Prostate gland (tissue), 2 donors: Measurements from ENCODE around the gene SH3GL3. TPM values are rescaled to one million over a fixed set of nuclear protein-coding genes. Genes with fewer than 3 reads are reported as not detected.

Experiments used
- DNase-seq: peaks from one replicate; pipeline ENCODE4 v3.0.0-alpha.2; 2019; ENCODE audit warnings: low spot score
- H3K27ac ChIP-seq, 2 donors: fragments of 200-600 bp; sonication (generic); 2 replicates each; pipeline ENCODE4 v1.5.1; 2017 to 2019
- H3K27me3 ChIP-seq: fragments of 200-600 bp; sonication (generic); replicated peaks from 2 replicates; pipeline ENCODE4 v1.5.1; 2019; ENCODE audit not compliant: insufficient read depth
- H3K36me3 ChIP-seq, 2 donors: fragments of 200-600 bp; sonication (generic); 1 replicate in 1 of 2; 2 replicates in 1 of 2; pipeline versions ENCODE4 v1.5.1 to v1.8.1; 2017 to 2019
- H3K4me1 ChIP-seq: fragments of 200-600 bp; sonication (generic); replicated peaks from 2 replicates; pipeline ENCODE4 v1.5.1; 2019
- H3K4me3 ChIP-seq, 2 donors: fragments of 200-600 bp; sonication (generic); 2 replicates each; pipeline ENCODE4 v1.5.1; 2017 to 2019
- H3K9me3 ChIP-seq: fragments of 200-600 bp; sonication (generic); 2 replicates; pipeline ENCODE4 v1.5.1; 2017
- CTCF ChIP-seq, 4 experiments: fragments of 200-600 bp in 2 of 4; fragments of 450-650 bp in 2 of 4; sonication (generic) in 2 of 4; IDR thresholded peaks; 1 replicate in 3 of 4; 2 replicates in 1 of 4; pipeline ENCODE4 v1.5.1; 2016 to 2019; ENCODE audit warnings: antibody characterized with exemption in 4 of 4, mild to moderate bottlenecking in 2 of 4, moderate library complexity in 2 of 4
- POLR2A ChIP-seq: fragments of 450-650 bp; IDR thresholded peaks from one replicate; pipeline ENCODE4 v1.6.1; 2016; ENCODE audit warnings: antibody characterized with exemption, mild to moderate bottlenecking
- POLR2AphosphoS5 ChIP-seq: sonication (generic); formaldehyde crosslinking; IDR thresholded peaks from one replicate; pipeline ENCODE4 v1.6.1; 2017; ENCODE audit warnings: antibody characterized with exemption
- WGBS: methylation state at CpG from one replicate; pipeline ENCODE4 v1.1.5; 2018; 5-methylcytosine and 5-hydroxymethylcytosine counted together
- intact Hi-C: fragments of 100-400 bp; cut with DNase I; formaldehyde crosslinking; loops from one replicate; pipeline ENCODE4 v1.14.2; 2022
- total RNA-seq, 2 donors: library from RNA; depleted of rRNA; stranded (reverse); fragments of >200 nt; gene quantifications; one replicate each; pipeline ENCODE4 v1.1.0, GENCODE V29; 2016

Gene SH3GL3
- total RNA-seq, 2 donors from 2014 or later: 2.2 to 7.4 TPM

GRCh38 chr15:83483612-83484011 lies 36.5 kb downstream of the SH3GL3 start:
- no peak overlapping the region for H3K4me3 ChIP-seq
- H3K9me3 ChIP-seq: no peaks in the 10 kb centered on the region
- no peak for DNase-seq
- H3K27me3 ChIP-seq: no peaks in the 10 kb centered on the region
- intact Hi-C loops: no loop called here
- TF ChIP-seq POLR2AphosphoS5: no peak
- no peak for TF ChIP-seq CTCF (IDR thresholded peaks at IDR 0.05)
- no peak for TF ChIP-seq POLR2A
- no peaks in the 10 kb centered on the region for H3K36me3 ChIP-seq
- no peaks in the 10 kb centered on the region for H3K4me1 ChIP-seq
- 96% methylated on average over 1 of the region's 1 CpG for WGBS
- no peak overlapping the region for H3K27ac ChIP-seq

GRCh38 chr15:83484636-83485035 lies 37.5 kb downstream of the SH3GL3 start:
- DNase-seq: no peak
- Histone ChIP-seq H3K4me3 (no peak overlapping the region), H3K36me3 (no peaks in the 10 kb centered on the region), H3K27me3 (no peaks in the 10 kb centered on the region), H3K4me1 (no peaks in the 10 kb centered on the region), H3K27ac (no peak overlapping the region), H3K9me3 (no peaks in the 10 kb centered on the region)
- intact Hi-C loops: no loop called here
- TF ChIP-seq CTCF (IDR thresholded peaks at IDR 0.05): no peak
- TF ChIP-seq POLR2AphosphoS5: no peak
- TF ChIP-seq POLR2A: no peak
- 89% methylated on average over 2 of the region's 2 CpGs for WGBS

GRCh38 chr15:83486363-83486762 lies 39.2 kb downstream of the SH3GL3 start:
- no peak for DNase-seq
- Histone ChIP-seq H3K4me3 (no peak overlapping the region), H3K9me3 (no peaks in the 10 kb centered on the region), H3K36me3 (no peaks in the 10 kb centered on the region), H3K4me1 (no peaks in the 10 kb centered on the region), H3K27ac (no peak overlapping the region), H3K27me3 (no peaks in the 10 kb centered on the region)
- no peak for TF ChIP-seq CTCF (IDR thresholded peaks at IDR 0.05)
- no peak for TF ChIP-seq POLR2A
- no peak for TF ChIP-seq POLR2AphosphoS5
- intact Hi-C loops: no loop called here

- DNase-seq: no peak
- Histone ChIP-seq H3K36me3 (no peaks in the 10 kb centered on the region), H3K4me1 (no peaks in the 10 kb centered on the region), H3K9me3 (no peaks in the 10 kb centered on the region), H3K27me3 (no peaks in the 10 kb centered on the region), H3K27ac (no peak overlapping the region), H3K4me3 (no peak overlapping the region)
- WGBS: 91% methylated on average over 3 of the region's 3 CpGs
- intact Hi-C loops: no loop called here
- TF ChIP-seq POLR2AphosphoS5 (no peak), POLR2A (no peak), CTCF (IDR thresholded peaks at IDR 0.05) (no peak)
These were observed 40.4 kb downstream of the SH3GL3 start for GRCh38 chr15:83487519-83487918.

GRCh38 chr15:83489690-83490089 lies 42.5 kb downstream of the SH3GL3 start:
- DNase-seq: no peak
- no peaks in the 10 kb centered on the region for H3K9me3 ChIP-seq
- TF ChIP-seq POLR2A: no peak
- no peak for TF ChIP-seq POLR2AphosphoS5
- no peak for TF ChIP-seq CTCF (IDR thresholded peaks at IDR 0.05)
- H3K4me3 ChIP-seq: no peak overlapping the region
- 85% methylated on average over 2 of the region's 2 CpGs for WGBS
- no peak overlapping the region for H3K27ac ChIP-seq
- no peaks in the 10 kb centered on the region for H3K36me3 ChIP-seq
- no peaks in the 10 kb centered on the region for H3K4me1 ChIP-seq
- intact Hi-C loops: no loop called here
- H3K27me3 ChIP-seq: no peaks in the 10 kb centered on the region
